A673 (cell line): Measurements from ENCODE around the gene GRPR. TPM values are rescaled to one million over a fixed set of nuclear protein-coding genes. Genes with fewer than 3 reads are reported as not detected.

Experiments used
- BruUV-seq: library from RNA; stranded (reverse); fragments of 400-500 nt; replicated peaks from 2 replicates; lab custom pipeline; 2021; lab: Mats Ljungman, UMichigan
- CTCF ChIA-PET: fragments of 300-600 bp; sonication (Branson Sonifier 250); formaldehyde crosslinking; loops from one replicate; lab custom pipeline; 2022; ENCODE audit warnings: antibody characterized with exemption; lab: Charles Lee
- POLR2A ChIA-PET: fragments of 300-600 bp; sonication (Branson Sonifier 250); formaldehyde crosslinking; loops from one replicate; lab custom pipeline; 2022; ENCODE audit warnings: antibody characterized with exemption; ENCODE audit not compliant: low non-redundant PET; lab: Charles Lee
- DNase-seq: peaks from one replicate; pipeline ENCODE4 v3.0.0-alpha.2; 2015; ENCODE audit warnings: low spot score
- H3K27ac ChIP-seq: fragments of 200-600 bp; sonication (generic); 2 replicates; pipeline ENCODE4 v1.5.1; 2016; ENCODE audit warnings: mixed run types, low read depth, mild to moderate bottlenecking, mixed read lengths, antibody characterized with exemption, low read length; ENCODE audit not compliant: poor library complexity, severe bottlenecking
- H3K27me3 ChIP-seq: fragments of 200-600 bp; sonication (generic); replicated peaks from 2 replicates; pipeline ENCODE4 v1.6.1; 2017; ENCODE audit warnings: mixed run types, low read depth, mild to moderate bottlenecking, mixed read lengths, antibody characterized with exemption, low read length; ENCODE audit not compliant: insufficient read depth, poor library complexity
- H3K36me3 ChIP-seq: fragments of 200-600 bp; sonication (generic); 2 replicates; pipeline ENCODE4 v1.6.1; 2016; ENCODE audit warnings: mixed run types, mild to moderate bottlenecking, mixed read lengths, antibody characterized with exemption, low read length; ENCODE audit not compliant: insufficient read depth, poor library complexity, severe bottlenecking
- H3K4me1 ChIP-seq: fragments of 200-600 bp; sonication (generic); 2 replicates; pipeline ENCODE4 v1.6.1; 2017; ENCODE audit warnings: mixed run types, mild to moderate bottlenecking, mixed read lengths, antibody characterized with exemption, low read length; ENCODE audit not compliant: insufficient read depth, poor library complexity, severe bottlenecking
- H3K4me3 ChIP-seq: fragments of 200-600 bp; sonication (generic); 2 replicates; pipeline ENCODE4 v1.5.1; 2016; ENCODE audit warnings: low read depth, mixed run types, mild to moderate bottlenecking, mixed read lengths, low read length; ENCODE audit not compliant: poor library complexity, severe bottlenecking
- H3K9me3 ChIP-seq: fragments of 200-600 bp; sonication (generic); 2 replicates; pipeline ENCODE4 v1.6.1; 2016; ENCODE audit warnings: mixed run types, low read depth, mild to moderate bottlenecking, mixed read lengths, antibody characterized with exemption, low read length; ENCODE audit not compliant: poor library complexity, severe bottlenecking
- CTCF ChIP-seq: fragments of 300-800, 200-600 bp; sonication (generic); conservative IDR thresholded peaks from 2 replicates; pipeline ENCODE4 v1.5.1; 2017; ENCODE audit warnings: low read depth, mild to moderate bottlenecking, antibody characterized with exemption, low read length, moderate library complexity, mixed read lengths
- EZH2 ChIP-seq: fragments of 200-600 bp; sonication (generic); IDR thresholded peaks from 2 replicates; pipeline ENCODE4 v1.6.1; 2017; ENCODE audit warnings: borderline replicate concordance, low read depth, mild to moderate bottlenecking, mixed read lengths, antibody characterized with exemption, low read length; ENCODE audit not compliant: poor library complexity, severe bottlenecking
- intact Hi-C: fragments of 100-400 bp; cut with micrococcal nuclease; formaldehyde crosslinking; loops from one replicate; pipeline ENCODE4 v1.10.0; 2022; ENCODE audit not compliant: unreplicated experiment
- total RNA-seq: library from RNA; stranded (reverse); gene quantifications from 2 replicates; pipeline ENCODE4 v1.2.3, GENCODE V29; 2021

The GRPR gene
- total RNA-seq, 1 experiment from 2014 or later: 1.2 TPM

GRCh38 chrX:16140448-16140847 lies 17.1 kb downstream of the GRPR start:
- Histone ChIP-seq H3K4me1 (no peaks in the 10 kb centered on the region), H3K9me3 (no peaks in the 10 kb centered on the region), H3K4me3 (no peak overlapping the region), H3K36me3 (no peaks in the 10 kb centered on the region), H3K27me3 (peaks cover 21% of the 10 kb centered on the region), H3K27ac (no peak overlapping the region)
- no TSS peak for BruUV-seq
- ChIA-PET CTCF (no interaction called here), POLR2A (no interaction called here)
- no peak for TF ChIP-seq CTCF
- no peak for TF ChIP-seq EZH2
- intact Hi-C loops: no loop called here
- DNase-seq: no peak

- no peak overlapping the region for H3K4me3 ChIP-seq
- no peak overlapping the region for H3K27ac ChIP-seq
- BruUV-seq: no TSS peak
- H3K9me3 ChIP-seq: no peaks in the 10 kb centered on the region
- intact Hi-C loops: no loop called here
- TF ChIP-seq CTCF (no peak), EZH2 (no peak)
- H3K4me1 ChIP-seq: no peaks in the 10 kb centered on the region
- no peaks in the 10 kb centered on the region for H3K36me3 ChIP-seq
- DNase-seq: no peak
- H3K27me3 ChIP-seq: peaks cover 16% of the 10 kb centered on the region
- CTCF ChIA-PET: no interaction called here
- POLR2A ChIA-PET: no interaction called here
Observed at GRCh38 chrX:16140983-16141382, 17.6 kb downstream of the GRPR start.

- no TSS peak for BruUV-seq
- Histone ChIP-seq H3K4me1 (no peaks in the 10 kb centered on the region), H3K27ac (no peak overlapping the region), H3K4me3 (no peak overlapping the region), H3K36me3 (no peaks in the 10 kb centered on the region), H3K27me3 (peaks cover 15% of the 10 kb centered on the region), H3K9me3 (no peaks in the 10 kb centered on the region)
- intact Hi-C loops: no loop called here
- CTCF ChIA-PET: no interaction called here
- POLR2A ChIA-PET: no interaction called here
- TF ChIP-seq CTCF (no peak), EZH2 (no peak)
- no peak for DNase-seq
Observed at GRCh38 chrX:16141422-16142245, 18.3 kb downstream of the GRPR start.
